Measurements from ENCODE around the gene EHD4.

The EHD4 gene

GRCh38 chr15:41955100-41955499, 17.3 kb downstream of the EHD4 start:
- Histone ChIP-seq H3K27me3 (ENCODE audit: insufficient read depth, low read length, poor library complexity, severe bottlenecking) (no peaks in the 10 kb centered on the region), H3K79me2 (ENCODE audit: insufficient read depth, low read length) (no peaks in the 10 kb centered on the region), H3K9me3 (ENCODE audit: insufficient read depth, low read depth, low read length) (no peaks in the 10 kb centered on the region), H3K36me3 (ENCODE audit: insufficient read depth, low read length) (peaks cover 3% of the 10 kb centered on the region; the same call in 1 of the 2 replicates), H3K9me2 (replicated peaks; ENCODE audit: low read depth, low read length) (no peaks in the 10 kb centered on the region), H3K4me3 (ENCODE audit: low read length, poor library complexity, severe bottlenecking) (no peak overlapping the region), H3F3A (ENCODE audit: low read depth) (no peaks in the 10 kb centered on the region), H4K20me1 (ENCODE audit: insufficient read depth, low read length, poor library complexity, severe bottlenecking) (no peaks in the 10 kb centered on the region), H2AFZ (ENCODE audit: low read length) (no peak overlapping the region), H3K4me2 (ENCODE audit: low read depth, low read length, poor library complexity, severe bottlenecking) (no peak overlapping the region), H3K9ac (ENCODE audit: low read depth, low read length, poor library complexity, severe bottlenecking) (no peak overlapping the region), H3K4me1 (ENCODE audit: insufficient read depth, low read length, poor library complexity, severe bottlenecking) (peaks cover 8% of the 10 kb centered on the region)
- no peak for TF ChIP-seq EZH2phosphoT487 (IDR thresholded peaks at IDR 0.05; ENCODE audit: borderline replicate concordance)
- no peak for TF ChIP-seq CTCF (conservative IDR thresholded peaks at IDR 0.05; ENCODE audit: low read length)

- Histone ChIP-seq H3F3A (ENCODE audit: low read depth) (no peaks in the 10 kb centered on the region), H3K79me2 (ENCODE audit: insufficient read depth, low read length) (no peaks in the 10 kb centered on the region), H3K9me3 (ENCODE audit: insufficient read depth, low read depth, low read length) (no peaks in the 10 kb centered on the region), H3K9me2 (replicated peaks; ENCODE audit: low read depth, low read length) (no peaks in the 10 kb centered on the region), H4K20me1 (ENCODE audit: insufficient read depth, low read length, poor library complexity, severe bottlenecking) (no peaks in the 10 kb centered on the region), H3K4me3 (ENCODE audit: low read length, poor library complexity, severe bottlenecking) (no peak overlapping the region), H3K9ac (ENCODE audit: low read depth, low read length, poor library complexity, severe bottlenecking) (no peak overlapping the region), H3K27me3 (ENCODE audit: insufficient read depth, low read length, poor library complexity, severe bottlenecking) (no peaks in the 10 kb centered on the region), H3K4me2 (ENCODE audit: low read depth, low read length, poor library complexity, severe bottlenecking) (no peak overlapping the region), H2AFZ (ENCODE audit: low read length) (no peak overlapping the region), H3K4me1 (ENCODE audit: insufficient read depth, low read length, poor library complexity, severe bottlenecking) (peaks cover 8% of the 10 kb centered on the region), H3K36me3 (ENCODE audit: insufficient read depth, low read length) (peaks cover 3% of the 10 kb centered on the region; the same call in 1 of the 2 replicates)
- TF ChIP-seq EZH2phosphoT487 (IDR thresholded peaks at IDR 0.05; ENCODE audit: borderline replicate concordance) (no peak), CTCF (conservative IDR thresholded peaks at IDR 0.05; ENCODE audit: low read length) (no peak)
These were observed 18.3 kb downstream of the EHD4 start for GRCh38 chr15:41954036-41954435.

GRCh38 chr15:41952013-41952563, 20.3 kb downstream of the EHD4 start:
- Histone ChIP-seq H3K4me3 (ENCODE audit: low read length, poor library complexity, severe bottlenecking) (no peak overlapping the region), H3F3A (ENCODE audit: low read depth) (no peaks in the 10 kb centered on the region), H3K9ac (ENCODE audit: low read depth, low read length, poor library complexity, severe bottlenecking) (no peak overlapping the region), H3K9me3 (ENCODE audit: insufficient read depth, low read depth, low read length) (no peaks in the 10 kb centered on the region), H3K36me3 (ENCODE audit: insufficient read depth, low read length) (peaks cover 3% of the 10 kb centered on the region; the same call in 1 of the 2 replicates), H2AFZ (ENCODE audit: low read length) (no peak overlapping the region), H3K4me2 (ENCODE audit: low read depth, low read length, poor library complexity, severe bottlenecking) (no peak overlapping the region), H4K20me1 (ENCODE audit: insufficient read depth, low read length, poor library complexity, severe bottlenecking) (no peaks in the 10 kb centered on the region), H3K27me3 (ENCODE audit: insufficient read depth, low read length, poor library complexity, severe bottlenecking) (no peaks in the 10 kb centered on the region), H3K9me2 (replicated peaks; ENCODE audit: low read depth, low read length) (no peaks in the 10 kb centered on the region), H3K79me2 (ENCODE audit: insufficient read depth, low read length) (no peaks in the 10 kb centered on the region), H3K4me1 (ENCODE audit: insufficient read depth, low read length, poor library complexity, severe bottlenecking) (peaks cover 2% of the 10 kb centered on the region)
- TF ChIP-seq CTCF (conservative IDR thresholded peaks at IDR 0.05; ENCODE audit: low read length) (no peak), EZH2phosphoT487 (IDR thresholded peaks at IDR 0.05; ENCODE audit: borderline replicate concordance) (no peak)

Measured in Loucy (cell line).